HEK293 (cell line): Measurements from ENCODE around the gene ZFYVE28.
A peak's percentile ranks its signal among the peaks of the same experiment; 100 is the strongest.

ENCODE experiments used
- CTCF ChIA-PET: fragments of 350-600 bp; formaldehyde crosslinking; extraction: SDS; loops from one replicate; lab custom pipeline; 2021; ENCODE audit warnings: antibody characterized with exemption; lab: Yijun Ruan, JAX
- POLR2A ChIA-PET: fragments of 300-600 bp; formaldehyde crosslinking; extraction: SDS; loops from one replicate; lab custom pipeline; 2020; ENCODE audit warnings: antibody characterized with exemption, inconsistent platforms; lab: Yijun Ruan, JAX
- H3K27ac ChIP-seq: fragments of 200-500 bp; sonication (Bioruptor generic); 2 replicates; pipeline ENCODE4 v1.5.1; 2014; ENCODE audit warnings: low read depth, low read length, control low read depth, inconsistent platforms; ENCODE audit errors: extremely low read depth
- H3K36me3 ChIP-seq, 2 experiments: fragments of 200-500 bp in 1 of 2; sonication (Bioruptor generic) in 1 of 2; 1 replicate in 1 of 2; 2 replicates in 1 of 2; pipeline ENCODE4 v1.5.1; 2014 to 2017; ENCODE audit warnings: inconsistent platforms in 2 of 2, low read length in 2 of 2; ENCODE audit not compliant: control insufficient read depth in 2 of 2, insufficient read depth in 1 of 2
- H3K4me1 ChIP-seq: fragments of 200-500 bp; sonication (Bioruptor generic); 2 replicates; pipeline ENCODE4 v1.5.1; 2014; ENCODE audit warnings: mild to moderate bottlenecking, low read length, inconsistent platforms; ENCODE audit not compliant: control insufficient read depth, insufficient read depth
- H3K4me3 ChIP-seq: 2 replicates; pipeline ENCODE4 v1.5.1; 2011; ENCODE audit warnings: low read depth, mild to moderate bottlenecking, control low read depth, low read length, moderate library complexity
- H3K9me3 ChIP-seq: fragments of 200-500 bp; sonication (Bioruptor generic); 2 replicates; pipeline ENCODE4 v1.5.1; 2014; ENCODE audit warnings: low read depth, low read length, inconsistent platforms; ENCODE audit not compliant: control insufficient read depth, insufficient read depth
- ATF2 ChIP-seq: fragments of 450-650 bp; formaldehyde crosslinking; IDR thresholded peaks from 2 replicates; pipeline ENCODE4 v1.5.1; 2016; ENCODE audit warnings: missing biosample characterization, missing genetic modification characterization, low read depth
- BCL6B ChIP-seq: fragments of 450-650 bp; formaldehyde crosslinking; IDR thresholded peaks from 2 replicates; pipeline ENCODE4 v1.5.1; 2017; ENCODE audit warnings: missing biosample characterization, missing genetic modification characterization
- EGR2 ChIP-seq: fragments of 450-650 bp; formaldehyde crosslinking; IDR thresholded peaks from 2 replicates; pipeline ENCODE4 v1.5.1; 2016; ENCODE audit warnings: low read depth, missing biosample characterization, missing genetic modification characterization
- FEZF1 ChIP-seq: fragments of 450-650 bp; formaldehyde crosslinking; IDR thresholded peaks from 2 replicates; pipeline ENCODE4 v1.5.1; 2016; ENCODE audit warnings: missing biosample characterization, missing genetic modification characterization
- GLI2 ChIP-seq: fragments of 450-650 bp; formaldehyde crosslinking; IDR thresholded peaks from 2 replicates; pipeline ENCODE4; 2017; ENCODE audit warnings: missing biosample characterization, missing genetic modification characterization, low read depth, borderline replicate concordance
- KLF1 ChIP-seq: fragments of 450-650 bp; formaldehyde crosslinking; IDR thresholded peaks from 2 replicates; pipeline ENCODE4 v1.5.1; 2016; ENCODE audit warnings: missing biosample characterization, missing genetic modification characterization
- KLF8 ChIP-seq: fragments of 450-650 bp; formaldehyde crosslinking; IDR thresholded peaks from 2 replicates; pipeline ENCODE4 v1.5.1; 2016; ENCODE audit warnings: missing biosample characterization, missing genetic modification characterization
- PRDM6 ChIP-seq: fragments of 450-650 bp; formaldehyde crosslinking; IDR thresholded peaks from 2 replicates; pipeline ENCODE4 v1.5.1; 2017; ENCODE audit warnings: missing biosample characterization, missing genetic modification characterization
- TCF7L2 ChIP-seq: IDR thresholded peaks from 2 replicates; pipeline ENCODE4 v1.6.1; 2011; ENCODE audit warnings: low read depth, mild to moderate bottlenecking, inconsistent platforms, low read length, moderate library complexity, borderline replicate concordance
- ZFHX2 ChIP-seq: fragments of 450-650 bp; formaldehyde crosslinking; conservative IDR thresholded peaks from 2 replicates; pipeline ENCODE4 v1.5.1; 2016; ENCODE audit warnings: missing biosample characterization, missing genetic modification characterization
- ZFP69B ChIP-seq: fragments of 450-650 bp; formaldehyde crosslinking; IDR thresholded peaks from 2 replicates; pipeline ENCODE4 v1.5.1; 2016; ENCODE audit warnings: missing biosample characterization, missing genetic modification characterization
- ZNF214 ChIP-seq: fragments of 450-650 bp; formaldehyde crosslinking; IDR thresholded peaks from 2 replicates; pipeline ENCODE4 v1.5.1; 2017; ENCODE audit warnings: missing biosample characterization, mild to moderate bottlenecking, missing genetic modification characterization, borderline replicate concordance
- ZNF311 ChIP-seq: fragments of 450-650 bp; formaldehyde crosslinking; IDR thresholded peaks from 2 replicates; pipeline ENCODE4 v1.5.1; 2017; ENCODE audit warnings: missing biosample characterization, missing genetic modification characterization, borderline replicate concordance
- ZNF335 ChIP-seq: fragments of 450-650 bp; formaldehyde crosslinking; conservative IDR thresholded peaks from 2 replicates; pipeline ENCODE4 v1.5.1; 2016; ENCODE audit warnings: missing biosample characterization, missing genetic modification characterization
- ZNF366 ChIP-seq: fragments of 450-650 bp; formaldehyde crosslinking; conservative IDR thresholded peaks from 2 replicates; pipeline ENCODE4 v1.5.1; 2016; ENCODE audit warnings: missing biosample characterization, missing genetic modification characterization
- ZNF501 ChIP-seq: fragments of 450-650 bp; formaldehyde crosslinking; IDR thresholded peaks from 2 replicates; pipeline ENCODE4 v1.5.1; 2016; ENCODE audit warnings: missing biosample characterization, missing genetic modification characterization
- ZNF510 ChIP-seq: fragments of 450-650 bp; formaldehyde crosslinking; IDR thresholded peaks from 2 replicates; pipeline ENCODE4 v1.5.1; 2018; ENCODE audit warnings: mild to moderate bottlenecking, missing genetic modification characterization, missing biosample characterization; ENCODE audit not compliant: insufficient replicate concordance
- ZNF521 ChIP-seq: fragments of 450-650 bp; formaldehyde crosslinking; IDR thresholded peaks from 2 replicates; pipeline ENCODE4 v1.5.1; 2017; ENCODE audit warnings: missing biosample characterization, mild to moderate bottlenecking, missing genetic modification characterization
- ZNF548 ChIP-seq: fragments of 450-650 bp; formaldehyde crosslinking; IDR thresholded peaks from 2 replicates; pipeline ENCODE4 v1.5.1; 2016; ENCODE audit warnings: missing biosample characterization, missing genetic modification characterization
- ZNF580 ChIP-seq: fragments of 450-650 bp; formaldehyde crosslinking; IDR thresholded peaks from 2 replicates; pipeline ENCODE4 v1.5.1; 2016; ENCODE audit warnings: missing biosample characterization, missing genetic modification characterization
- ZNF621 ChIP-seq: fragments of 450-650 bp; formaldehyde crosslinking; IDR thresholded peaks from 2 replicates; pipeline ENCODE4 v1.5.1; 2017; ENCODE audit warnings: missing biosample characterization, missing genetic modification characterization
- ZNF645 ChIP-seq: fragments of 450-650 bp; formaldehyde crosslinking; IDR thresholded peaks from 2 replicates; pipeline ENCODE4; 2016; ENCODE audit warnings: missing biosample characterization, missing genetic modification characterization
- ZNF660 ChIP-seq: fragments of 450-650 bp; IDR thresholded peaks from 2 replicates; pipeline ENCODE4 v1.5.1; 2018; ENCODE audit warnings: missing biosample characterization, mild to moderate bottlenecking, missing genetic modification characterization
- ZNF768 ChIP-seq: fragments of 450-650 bp; formaldehyde crosslinking; IDR thresholded peaks from 2 replicates; pipeline ENCODE4 v1.5.1; 2018; ENCODE audit warnings: missing biosample characterization, mild to moderate bottlenecking, missing genetic modification characterization
- ZNF776 ChIP-seq: fragments of 450-650 bp; formaldehyde crosslinking; IDR thresholded peaks from 2 replicates; pipeline ENCODE4 v1.5.0; 2017; ENCODE audit warnings: missing biosample characterization, missing genetic modification characterization, borderline replicate concordance
- ZSCAN4 ChIP-seq: fragments of 450-650 bp; formaldehyde crosslinking; IDR thresholded peaks from 2 replicates; pipeline ENCODE4 v1.5.1; 2017; ENCODE audit warnings: missing biosample characterization, missing genetic modification characterization
- ZSCAN5A ChIP-seq: fragments of 450-650 bp; formaldehyde crosslinking; IDR thresholded peaks from 2 replicates; pipeline ENCODE4 v1.5.1; 2016; ENCODE audit warnings: missing biosample characterization, missing genetic modification characterization

The ZFYVE28 gene

GRCh38 chr4:2337131-2337723 is 81.2 kb downstream of the ZFYVE28 start (continued):
- TF ChIP-seq ZSCAN4: no peak
- TF ChIP-seq KLF8 (tag by site-specific recombination): no peak
- TF ChIP-seq FEZF1 (tag by site-specific recombination): no peak
- TF ChIP-seq ZFP69B (tag by site-specific recombination): no peak
- TF ChIP-seq ZNF776: no peak
- no peak for TF ChIP-seq ZNF660
- TF ChIP-seq ZNF501 (tag by site-specific recombination): no peak
- no peak for TF ChIP-seq ZNF548 (tag by site-specific recombination)

- TF ChIP-seq ZNF214 (tag by site-specific recombination): no peak
- peak; percentile 96 for TF ChIP-seq EGR2
- TF ChIP-seq ZFHX2 (tag by site-specific recombination): peak; percentile 89
- TF ChIP-seq ZNF366: peak; percentile 71
- 0 out of 2 replicates have a peak, but pooled peaks have one; percentile 72 for TF ChIP-seq ZSCAN5A (tag by site-specific recombination)
- no peaks in the 10 kb centered on the region for H3K9me3 ChIP-seq
- no peaks in the 10 kb centered on the region for H3K36me3 ChIP-seq
- H3K4me1 ChIP-seq: no peaks in the 10 kb centered on the region
- no peak overlapping the region for H3K27ac ChIP-seq
- no peak overlapping the region for H3K4me3 ChIP-seq
- ChIA-PET POLR2A (no interaction called here), CTCF (no interaction called here)
Measured at GRCh38 chr4:2336659-2337058, 81.8 kb downstream of the ZFYVE28 start.

- Histone ChIP-seq H3K9me3 (no peaks in the 10 kb centered on the region), H3K4me1 (peaks cover under 1% of the 10 kb centered on the region; the same call in 1 of the 2 replicates), H3K4me3 (no peak overlapping the region), H3K36me3 (no peaks in the 10 kb centered on the region), H3K27ac (no peak overlapping the region)
- CTCF ChIA-PET: no interaction called here
- POLR2A ChIA-PET: no interaction called here
- TF ChIP-seq GLI2 (tag by site-specific recombination): no peak
- TF ChIP-seq ZNF580 (tag by site-specific recombination): no peak
- no peak for TF ChIP-seq TCF7L2
- TF ChIP-seq PRDM6 (tag by site-specific recombination): no peak
- TF ChIP-seq ZNF311 (tag by site-specific recombination): no peak
- TF ChIP-seq ATF2 (tag by site-specific recombination): no peak
- no peak for TF ChIP-seq ZNF768 (tag by site-specific recombination)
- TF ChIP-seq ZNF510 (tag by site-specific recombination): no peak
- TF ChIP-seq KLF1: no peak
- no peak for TF ChIP-seq ZNF621 (tag by site-specific recombination)
- TF ChIP-seq ZNF645 (tag by site-specific recombination): no peak
- no peak for TF ChIP-seq ZNF335 (tag by site-specific recombination)
- no peak for TF ChIP-seq ZNF521 (tag by site-specific recombination)
- TF ChIP-seq BCL6B (tag by site-specific recombination): no peak
Measured at GRCh38 chr4:2335729-2336101, 82.7 kb downstream of the ZFYVE28 start.
